Ovary (tissue), 3 donors: ENCODE data around the gene FBXW7.

Experiments used
- EP300 ChIP-seq: sonication (generic); formaldehyde crosslinking; IDR thresholded peaks from one replicate; pipeline ENCODE4 v1.6.1; 2017; ENCODE audit warnings: antibody characterized with exemption
- TF ChIP-seq, protein P1 (sequence below), 3 donors: fragments of 450-650 bp in 2 of 3; fragments of 200-600 bp in 1 of 3; IDR thresholded peaks; one replicate each; pipeline versions ENCODE4 v1.5.1 to v1.8.0; 2016 to 2022; ENCODE audit warnings: antibody characterized with exemption in 3 of 3, mild to moderate bottlenecking in 1 of 3
- donor health status: DM: no; HTN: no; CAD: no.

DNA sequence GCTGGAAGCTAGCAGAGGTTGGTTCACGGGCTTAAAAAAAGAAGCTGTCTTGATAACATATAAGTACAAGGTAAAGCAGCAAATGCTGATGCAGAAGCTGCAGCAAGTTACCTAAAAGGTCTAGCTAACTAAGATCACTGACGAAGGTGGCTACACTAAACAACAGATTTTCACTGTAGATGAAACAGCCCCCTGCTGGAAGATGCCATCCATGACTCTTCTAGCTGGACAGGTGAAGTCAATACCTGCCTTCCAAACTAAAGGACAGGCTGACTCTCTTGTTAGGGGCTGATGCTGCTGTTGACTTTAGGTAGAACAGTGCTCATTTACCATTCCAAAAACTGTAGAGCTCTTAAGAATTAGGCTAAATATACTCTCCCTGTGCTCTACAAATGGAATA is 99.5 kb downstream of the FBXW7 start:
- no peak for TF ChIP-seq EP300
- TF ChIP-seq, protein P1, sequence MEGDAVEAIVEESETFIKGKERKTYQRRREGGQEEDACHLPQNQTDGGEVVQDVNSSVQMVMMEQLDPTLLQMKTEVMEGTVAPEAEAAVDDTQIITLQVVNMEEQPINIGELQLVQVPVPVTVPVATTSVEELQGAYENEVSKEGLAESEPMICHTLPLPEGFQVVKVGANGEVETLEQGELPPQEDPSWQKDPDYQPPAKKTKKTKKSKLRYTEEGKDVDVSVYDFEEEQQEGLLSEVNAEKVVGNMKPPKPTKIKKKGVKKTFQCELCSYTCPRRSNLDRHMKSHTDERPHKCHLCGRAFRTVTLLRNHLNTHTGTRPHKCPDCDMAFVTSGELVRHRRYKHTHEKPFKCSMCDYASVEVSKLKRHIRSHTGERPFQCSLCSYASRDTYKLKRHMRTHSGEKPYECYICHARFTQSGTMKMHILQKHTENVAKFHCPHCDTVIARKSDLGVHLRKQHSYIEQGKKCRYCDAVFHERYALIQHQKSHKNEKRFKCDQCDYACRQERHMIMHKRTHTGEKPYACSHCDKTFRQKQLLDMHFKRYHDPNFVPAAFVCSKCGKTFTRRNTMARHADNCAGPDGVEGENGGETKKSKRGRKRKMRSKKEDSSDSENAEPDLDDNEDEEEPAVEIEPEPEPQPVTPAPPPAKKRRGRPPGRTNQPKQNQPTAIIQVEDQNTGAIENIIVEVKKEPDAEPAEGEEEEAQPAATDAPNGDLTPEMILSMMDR (IDR thresholded peaks at IDR 0.05), result no peak
